Retinal pigment epithelial cell (primary cell): ENCODE results near the gene PRAC1.

Experiments used
- DNase-seq: peaks from one replicate; pipeline ENCODE4 v3.0.0-alpha.2; 2010; ENCODE audit warnings: low read depth
- H3K4me3 ChIP-seq: 2 replicates; pipeline ENCODE4 v1.5.1; 2011; ENCODE audit warnings: mild to moderate bottlenecking, low read length, control low read depth, moderate library complexity
- CTCF ChIP-seq: conservative IDR thresholded peaks from 2 replicates; pipeline ENCODE4 v1.5.1; 2011; ENCODE audit warnings: low read depth, low read length, control low read depth, inconsistent platforms

PRAC1 gene

GRCh38 chr17:48730240-48730550 is 7.9 kb upstream of the PRAC1 start:
- no peak for DNase-seq
- TF ChIP-seq CTCF, result no peak
- no peak overlapping the region for H3K4me3 ChIP-seq

GRCh38 chr17:48729335-48730239 is 7.3 kb upstream of the PRAC1 start:
- H3K4me3 ChIP-seq, result no peak overlapping the region
- TF ChIP-seq CTCF, result no peak
- no peak for DNase-seq

GRCh38 chr17:48728232-48729231 is 6.2 kb upstream of the PRAC1 start, which contains the start of gene HOXB13:
Gene HOXB13 (minus strand): TSS chr17:48728750. CDS start chr17:48728593, 157 bp downstream.
- H3K4me3 ChIP-seq, result no peak within 1 kb of the TSS
- DNase-seq, result no peak
- no peak for TF ChIP-seq CTCF

GRCh38 chr17:48727415-48728175 is 5.3 kb upstream of the PRAC1 start:
- no peak for DNase-seq
- no peak for TF ChIP-seq CTCF
- H3K4me3 ChIP-seq, result no peak overlapping the region

GRCh38 chr17:48726916-48727286 is 4.6 kb upstream of the PRAC1 start:
- TF ChIP-seq CTCF, result no peak
- no peak for DNase-seq
- no peak overlapping the region for H3K4me3 ChIP-seq

- no peak for TF ChIP-seq CTCF
- H3K4me3 ChIP-seq, result no peak overlapping the region
- no peak for DNase-seq
Measured at GRCh38 chr17:48726114-48726915, 4.0 kb upstream of the PRAC1 start.
